ENCODE measurements around the gene HOXB9.

DNA sequence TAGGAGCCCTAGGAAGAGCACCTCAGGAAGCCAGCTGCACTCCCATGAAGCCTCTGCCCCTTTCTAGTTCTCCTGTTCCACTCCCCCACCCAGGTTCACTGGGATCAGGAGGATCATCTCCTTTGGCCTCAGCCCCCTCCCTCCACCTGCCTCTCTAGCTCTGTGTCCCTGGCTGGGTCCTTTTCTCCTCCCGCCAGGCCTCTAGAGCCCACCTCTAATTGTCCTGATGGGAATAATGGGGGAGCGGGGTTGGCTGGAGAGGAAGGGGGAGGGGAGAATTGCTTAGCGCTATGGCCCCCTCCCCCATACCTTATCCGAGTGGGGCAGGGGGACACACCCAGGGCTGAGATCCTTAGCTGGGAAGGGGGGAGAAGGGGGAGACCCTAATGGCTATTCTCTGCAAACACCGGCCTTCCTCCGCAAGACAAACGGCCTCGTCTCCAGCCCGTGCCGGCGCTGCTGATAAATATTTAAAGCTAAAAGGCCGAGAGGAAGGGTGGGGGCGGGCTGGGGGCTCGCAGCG is 16.3 kb downstream of the HOXB9 start:
- no peak for TF ChIP-seq POLR2AphosphoS5 (IDR thresholded peaks at IDR 0.05; ENCODE audit: low read depth, low read length)
- no peak for TF ChIP-seq ZFP1 (CRISPR knock-in tag; IDR thresholded peaks at IDR 0.05)
- TF ChIP-seq SRSF4 (IDR thresholded peaks at IDR 0.05; ENCODE audit: low read depth, low read length, poor library complexity, severe bottlenecking), result no peak
- TF ChIP-seq CEBPB (IDR thresholded peaks at IDR 0.05; ENCODE audit: borderline replicate concordance, low read depth, low read length), result no peak
- TF ChIP-seq, protein P1, sequence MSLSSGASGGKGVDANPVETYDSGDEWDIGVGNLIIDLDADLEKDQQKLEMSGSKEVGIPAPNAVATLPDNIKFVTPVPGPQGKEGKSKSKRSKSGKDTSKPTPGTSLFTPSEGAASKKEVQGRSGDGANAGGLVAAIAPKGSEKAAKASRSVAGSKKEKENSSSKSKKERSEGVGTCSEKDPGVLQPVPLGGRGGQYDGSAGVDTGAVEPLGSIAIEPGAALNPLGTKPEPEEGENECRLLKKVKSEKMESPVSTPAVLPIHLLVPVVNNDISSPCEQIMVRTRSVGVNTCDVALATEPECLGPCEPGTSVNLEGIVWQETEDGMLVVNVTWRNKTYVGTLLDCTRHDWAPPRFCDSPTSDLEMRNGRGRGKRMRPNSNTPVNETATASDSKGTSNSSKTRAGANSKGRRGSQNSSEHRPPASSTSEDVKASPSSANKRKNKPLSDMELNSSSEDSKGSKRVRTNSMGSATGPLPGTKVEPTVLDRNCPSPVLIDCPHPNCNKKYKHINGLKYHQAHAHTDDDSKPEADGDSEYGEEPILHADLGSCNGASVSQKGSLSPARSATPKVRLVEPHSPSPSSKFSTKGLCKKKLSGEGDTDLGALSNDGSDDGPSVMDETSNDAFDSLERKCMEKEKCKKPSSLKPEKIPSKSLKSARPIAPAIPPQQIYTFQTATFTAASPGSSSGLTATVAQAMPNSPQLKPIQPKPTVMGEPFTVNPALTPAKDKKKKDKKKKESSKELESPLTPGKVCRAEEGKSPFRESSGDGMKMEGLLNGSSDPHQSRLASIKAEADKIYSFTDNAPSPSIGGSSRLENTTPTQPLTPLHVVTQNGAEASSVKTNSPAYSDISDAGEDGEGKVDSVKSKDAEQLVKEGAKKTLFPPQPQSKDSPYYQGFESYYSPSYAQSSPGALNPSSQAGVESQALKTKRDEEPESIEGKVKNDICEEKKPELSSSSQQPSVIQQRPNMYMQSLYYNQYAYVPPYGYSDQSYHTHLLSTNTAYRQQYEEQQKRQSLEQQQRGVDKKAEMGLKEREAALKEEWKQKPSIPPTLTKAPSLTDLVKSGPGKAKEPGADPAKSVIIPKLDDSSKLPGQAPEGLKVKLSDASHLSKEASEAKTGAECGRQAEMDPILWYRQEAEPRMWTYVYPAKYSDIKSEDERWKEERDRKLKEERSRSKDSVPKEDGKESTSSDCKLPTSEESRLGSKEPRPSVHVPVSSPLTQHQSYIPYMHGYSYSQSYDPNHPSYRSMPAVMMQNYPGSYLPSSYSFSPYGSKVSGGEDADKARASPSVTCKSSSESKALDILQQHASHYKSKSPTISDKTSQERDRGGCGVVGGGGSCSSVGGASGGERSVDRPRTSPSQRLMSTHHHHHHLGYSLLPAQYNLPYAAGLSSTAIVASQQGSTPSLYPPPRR (CRISPR knock-in tag; IDR thresholded peaks at IDR 0.05; ENCODE audit: borderline replicate concordance), result no peak
- TF ChIP-seq, protein P2, sequence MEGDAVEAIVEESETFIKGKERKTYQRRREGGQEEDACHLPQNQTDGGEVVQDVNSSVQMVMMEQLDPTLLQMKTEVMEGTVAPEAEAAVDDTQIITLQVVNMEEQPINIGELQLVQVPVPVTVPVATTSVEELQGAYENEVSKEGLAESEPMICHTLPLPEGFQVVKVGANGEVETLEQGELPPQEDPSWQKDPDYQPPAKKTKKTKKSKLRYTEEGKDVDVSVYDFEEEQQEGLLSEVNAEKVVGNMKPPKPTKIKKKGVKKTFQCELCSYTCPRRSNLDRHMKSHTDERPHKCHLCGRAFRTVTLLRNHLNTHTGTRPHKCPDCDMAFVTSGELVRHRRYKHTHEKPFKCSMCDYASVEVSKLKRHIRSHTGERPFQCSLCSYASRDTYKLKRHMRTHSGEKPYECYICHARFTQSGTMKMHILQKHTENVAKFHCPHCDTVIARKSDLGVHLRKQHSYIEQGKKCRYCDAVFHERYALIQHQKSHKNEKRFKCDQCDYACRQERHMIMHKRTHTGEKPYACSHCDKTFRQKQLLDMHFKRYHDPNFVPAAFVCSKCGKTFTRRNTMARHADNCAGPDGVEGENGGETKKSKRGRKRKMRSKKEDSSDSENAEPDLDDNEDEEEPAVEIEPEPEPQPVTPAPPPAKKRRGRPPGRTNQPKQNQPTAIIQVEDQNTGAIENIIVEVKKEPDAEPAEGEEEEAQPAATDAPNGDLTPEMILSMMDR (CRISPR knock-in tag; IDR thresholded peaks at IDR 0.05), result no peak
- TF ChIP-seq, protein P3, sequence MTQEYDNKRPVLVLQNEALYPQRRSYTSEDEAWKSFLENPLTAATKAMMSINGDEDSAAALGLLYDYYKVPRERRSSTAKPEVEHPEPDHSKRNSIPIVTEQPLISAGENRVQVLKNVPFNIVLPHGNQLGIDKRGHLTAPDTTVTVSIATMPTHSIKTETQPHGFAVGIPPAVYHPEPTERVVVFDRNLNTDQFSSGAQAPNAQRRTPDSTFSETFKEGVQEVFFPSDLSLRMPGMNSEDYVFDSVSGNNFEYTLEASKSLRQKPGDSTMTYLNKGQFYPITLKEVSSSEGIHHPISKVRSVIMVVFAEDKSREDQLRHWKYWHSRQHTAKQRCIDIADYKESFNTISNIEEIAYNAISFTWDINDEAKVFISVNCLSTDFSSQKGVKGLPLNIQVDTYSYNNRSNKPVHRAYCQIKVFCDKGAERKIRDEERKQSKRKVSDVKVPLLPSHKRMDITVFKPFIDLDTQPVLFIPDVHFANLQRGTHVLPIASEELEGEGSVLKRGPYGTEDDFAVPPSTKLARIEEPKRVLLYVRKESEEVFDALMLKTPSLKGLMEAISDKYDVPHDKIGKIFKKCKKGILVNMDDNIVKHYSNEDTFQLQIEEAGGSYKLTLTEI (CRISPR knock-in tag; conservative IDR thresholded peaks at IDR 0.05), result no peak
- no peak for TF ChIP-seq MAFF (IDR thresholded peaks at IDR 0.05; ENCODE audit: low read depth, low read length)
- TF ChIP-seq, protein P4, sequence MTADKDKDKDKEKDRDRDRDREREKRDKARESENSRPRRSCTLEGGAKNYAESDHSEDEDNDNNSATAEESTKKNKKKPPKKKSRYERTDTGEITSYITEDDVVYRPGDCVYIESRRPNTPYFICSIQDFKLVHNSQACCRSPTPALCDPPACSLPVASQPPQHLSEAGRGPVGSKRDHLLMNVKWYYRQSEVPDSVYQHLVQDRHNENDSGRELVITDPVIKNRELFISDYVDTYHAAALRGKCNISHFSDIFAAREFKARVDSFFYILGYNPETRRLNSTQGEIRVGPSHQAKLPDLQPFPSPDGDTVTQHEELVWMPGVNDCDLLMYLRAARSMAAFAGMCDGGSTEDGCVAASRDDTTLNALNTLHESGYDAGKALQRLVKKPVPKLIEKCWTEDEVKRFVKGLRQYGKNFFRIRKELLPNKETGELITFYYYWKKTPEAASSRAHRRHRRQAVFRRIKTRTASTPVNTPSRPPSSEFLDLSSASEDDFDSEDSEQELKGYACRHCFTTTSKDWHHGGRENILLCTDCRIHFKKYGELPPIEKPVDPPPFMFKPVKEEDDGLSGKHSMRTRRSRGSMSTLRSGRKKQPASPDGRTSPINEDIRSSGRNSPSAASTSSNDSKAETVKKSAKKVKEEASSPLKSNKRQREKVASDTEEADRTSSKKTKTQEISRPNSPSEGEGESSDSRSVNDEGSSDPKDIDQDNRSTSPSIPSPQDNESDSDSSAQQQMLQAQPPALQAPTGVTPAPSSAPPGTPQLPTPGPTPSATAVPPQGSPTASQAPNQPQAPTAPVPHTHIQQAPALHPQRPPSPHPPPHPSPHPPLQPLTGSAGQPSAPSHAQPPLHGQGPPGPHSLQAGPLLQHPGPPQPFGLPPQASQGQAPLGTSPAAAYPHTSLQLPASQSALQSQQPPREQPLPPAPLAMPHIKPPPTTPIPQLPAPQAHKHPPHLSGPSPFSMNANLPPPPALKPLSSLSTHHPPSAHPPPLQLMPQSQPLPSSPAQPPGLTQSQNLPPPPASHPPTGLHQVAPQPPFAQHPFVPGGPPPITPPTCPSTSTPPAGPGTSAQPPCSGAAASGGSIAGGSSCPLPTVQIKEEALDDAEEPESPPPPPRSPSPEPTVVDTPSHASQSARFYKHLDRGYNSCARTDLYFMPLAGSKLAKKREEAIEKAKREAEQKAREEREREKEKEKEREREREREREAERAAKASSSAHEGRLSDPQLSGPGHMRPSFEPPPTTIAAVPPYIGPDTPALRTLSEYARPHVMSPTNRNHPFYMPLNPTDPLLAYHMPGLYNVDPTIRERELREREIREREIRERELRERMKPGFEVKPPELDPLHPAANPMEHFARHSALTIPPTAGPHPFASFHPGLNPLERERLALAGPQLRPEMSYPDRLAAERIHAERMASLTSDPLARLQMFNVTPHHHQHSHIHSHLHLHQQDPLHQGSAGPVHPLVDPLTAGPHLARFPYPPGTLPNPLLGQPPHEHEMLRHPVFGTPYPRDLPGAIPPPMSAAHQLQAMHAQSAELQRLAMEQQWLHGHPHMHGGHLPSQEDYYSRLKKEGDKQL (CRISPR knock-in tag; IDR thresholded peaks at IDR 0.05; ENCODE audit: low read depth), result no peak

Measured in HepG2 (cell line).